ENCODE measurements around the gene PPP4C. TPM values are rescaled to one million over a fixed set of nuclear protein-coding genes. Genes with fewer than 3 reads are reported as not detected.
A peak's percentile ranks its signal among the peaks of the same experiment; 100 is the strongest.
"Not testable (repeated sequence)": the region's sequence is repeated elsewhere in the genome, so short reads cannot be mapped to it uniquely, and the experiment has no call there.

The PPP4C gene
- total and polyA plus RNA-seq, 4 experiments from 2014 or later: 75.8 to 276 (median 127) TPM

- peak overlapping the region in 2 of 7 donors; percentile 35 to 66 for H3K27ac Mint-ChIP-seq
- Histone ChIP-seq H3K9me3 (ENCODE audit: control insufficient read depth in 1 of 2, low read length in 2 of 2) (no peaks in the 10 kb centered on the region), H3K27ac (ENCODE audit: low read depth, low read length) (no peak overlapping the region), H3K4me3 (ENCODE audit: low read length in 2 of 2) (no peak overlapping the region), H3K36me3 (ENCODE audit: insufficient read depth, low read length) (peaks cover 22% of the 10 kb centered on the region), H3K27me3 (ENCODE audit: insufficient read depth, low read length) (no peaks in the 10 kb centered on the region), H3K4me1 (ENCODE audit: insufficient read depth, low read length) (peaks cover 27% of the 10 kb centered on the region)
- no peaks in the 10 kb centered on the region for H3K27me3 Mint-ChIP-seq
- ChIA-PET CTCF (ENCODE audit: partially characterized antibody) (interaction anchor here (0.6 to 2.3 kb wide), 13 partner anchors 12 to 548 kb away, joined by 3 to 11 read pairs (median 4); partner anchors contain the start of gene TBX6), POLR2A (ENCODE audit: partially characterized antibody) (interaction anchor here (1.0 to 9.9 kb wide), 6 partner anchors 9 to 296 kb away, joined by 3 to 120 read pairs (median 14); partner anchors contain the start of genes CORO1A, TBX6 and YPEL3)
- H3K4me3 Mint-ChIP-seq: peak overlapping the region in 1 of 8 donors; percentile 10
- intact Hi-C loops (cut with micrococcal nuclease): no loop called here
- H3K9me3 Mint-ChIP-seq: no peaks in the 10 kb centered on the region
- DNase-seq: peak in 2 of 5 donors; percentile 35 to 45
- H3K36me3 Mint-ChIP-seq: peaks cover 9 to 19% of the 10 kb centered on the region in 2 donors
- H3K4me1 Mint-ChIP-seq: peaks cover 11 to 25% (median 17%) of the 10 kb centered on the region in 4 donors
Measured at GRCh38 chr16:30112197-30113030, 36.6 kb downstream of the PPP4C start.

GRCh38 chr16:30113031-30113710, 37.4 kb downstream of the PPP4C start, which contains the start of gene GDPD3:
Gene GDPD3 (minus strand): TSS chr16:30113537. CDS start chr16:30113478, 59 bp downstream.
- ChIA-PET POLR2A (ENCODE audit: partially characterized antibody) (interaction anchor here (1.0 to 9.9 kb wide), 6 partner anchors 10 to 295 kb away, joined by 4 to 120 read pairs (median 14); partner anchors contain the start of genes CORO1A, MAPK3, TBX6 and YPEL3), CTCF (ENCODE audit: partially characterized antibody) (interaction anchor here (1.2 to 2.3 kb wide), 5 partner anchors 11 to 296 kb away, joined by 4 to 11 read pairs (median 5); partner anchors contain the start of gene TBX6)
- H3K9me3 ChIP-seq (ENCODE audit: control insufficient read depth in 1 of 2, low read length in 2 of 2): no peaks in the 10 kb centered on the region
- no peaks in the 10 kb centered on the region for H3K27me3 Mint-ChIP-seq
- no peak within 1 kb of the TSS for H3K27ac ChIP-seq (ENCODE audit: low read depth, low read length)
- H3K36me3 Mint-ChIP-seq: peaks cover 8 to 18% of the 10 kb centered on the region in 2 donors
- no peaks in the 10 kb centered on the region for H3K27me3 ChIP-seq (ENCODE audit: insufficient read depth, low read length)
- no peak within 1 kb of the TSS for H3K4me3 ChIP-seq (ENCODE audit: low read length in 2 of 2)
- no peaks in the 10 kb centered on the region for H3K9me3 Mint-ChIP-seq
- H3K4me3 Mint-ChIP-seq: peak within 1 kb of the TSS in 3 of 8 donors; percentile 38 to 71 (median 56)
- H3K4me1 ChIP-seq (ENCODE audit: insufficient read depth, low read length): peaks cover 27% of the 10 kb centered on the region
- peak within 1 kb of the TSS in 4 of 7 donors; percentile 55 to 90 (median 70) for H3K27ac Mint-ChIP-seq
- DNase-seq: no peak
- intact Hi-C loops (cut with micrococcal nuclease): no loop called here
- H3K4me1 Mint-ChIP-seq: peaks cover 11 to 25% (median 17%) of the 10 kb centered on the region in 4 donors
- H3K36me3 ChIP-seq (ENCODE audit: insufficient read depth, low read length): peaks cover 25% of the 10 kb centered on the region

- peak overlapping the region in 4 of 7 donors; percentile 18 to 90 (median 64) for H3K27ac Mint-ChIP-seq
- H3K9me3 Mint-ChIP-seq: no peaks in the 10 kb centered on the region
- H3K27ac ChIP-seq (ENCODE audit: low read depth, low read length): no peak overlapping the region
- H3K36me3 Mint-ChIP-seq: peaks cover 9 to 18% of the 10 kb centered on the region in 2 donors
- peak overlapping the region in 2 of 8 donors; percentile 38 to 71 for H3K4me3 Mint-ChIP-seq
- peaks cover 11 to 25% (median 17%) of the 10 kb centered on the region in 4 donors for H3K4me1 Mint-ChIP-seq
- H3K4me1 ChIP-seq (ENCODE audit: insufficient read depth, low read length): peaks cover 27% of the 10 kb centered on the region
- intact Hi-C loops (cut with micrococcal nuclease): no loop called here
- ChIA-PET CTCF (ENCODE audit: partially characterized antibody) (interaction anchor here (0.6 to 2.0 kb wide), 5 partner anchors 10 to 523 kb away, joined by 3 to 7 read pairs (median 5); no protein-coding TSS in a partner anchor), POLR2A (ENCODE audit: partially characterized antibody) (interaction anchor here (1.9 to 9.9 kb wide), 4 partner anchors 9 to 71 kb away, joined by 6 to 120 read pairs (median 23); partner anchors contain the start of genes CORO1A, MAPK3, TBX6 and YPEL3)
- no peaks in the 10 kb centered on the region for H3K27me3 Mint-ChIP-seq
- no peaks in the 10 kb centered on the region for H3K27me3 ChIP-seq (ENCODE audit: insufficient read depth, low read length)
- peaks cover 24% of the 10 kb centered on the region for H3K36me3 ChIP-seq (ENCODE audit: insufficient read depth, low read length)
- H3K4me3 ChIP-seq (ENCODE audit: low read length in 2 of 2): no peak overlapping the region
- H3K9me3 ChIP-seq (ENCODE audit: control insufficient read depth in 1 of 2, low read length in 2 of 2): no peaks in the 10 kb centered on the region
- no peak for DNase-seq
Measured at GRCh38 chr16:30113711-30114333, 38.0 kb downstream of the PPP4C start.

- no peaks in the 10 kb centered on the region for H3K27me3 Mint-ChIP-seq
- Histone ChIP-seq H3K4me3 (ENCODE audit: low read length in 2 of 2) (no peak overlapping the region), H3K9me3 (ENCODE audit: control insufficient read depth in 1 of 2, low read length in 2 of 2) (no peaks in the 10 kb centered on the region), H3K4me1 (ENCODE audit: insufficient read depth, low read length) (peaks cover 27% of the 10 kb centered on the region), H3K27me3 (ENCODE audit: insufficient read depth, low read length) (no peaks in the 10 kb centered on the region), H3K27ac (ENCODE audit: low read depth, low read length) (no peak overlapping the region), H3K36me3 (ENCODE audit: insufficient read depth, low read length) (peaks cover 24% of the 10 kb centered on the region)
- ChIA-PET CTCF (ENCODE audit: partially characterized antibody) (interaction anchor here (1.0 to 2.0 kb wide), 4 partner anchors 9 to 295 kb away, joined by 3 to 7 read pairs (median 4); no protein-coding TSS in a partner anchor), POLR2A (ENCODE audit: partially characterized antibody) (interaction anchor here (0.9 to 9.9 kb wide), 5 partner anchors 9 to 331 kb away, joined by 3 to 120 read pairs (median 6); partner anchors contain the start of genes CORO1A, MAPK3, SEPHS2 and YPEL3)
- peak overlapping the region in 2 of 8 donors; percentile 38 to 71 for H3K4me3 Mint-ChIP-seq
- DNase-seq: no peak
- peak overlapping the region in 5 of 7 donors; percentile 68 to 90 (median 84) for H3K27ac Mint-ChIP-seq
- intact Hi-C loops (cut with micrococcal nuclease): no loop called here
- no peaks in the 10 kb centered on the region for H3K9me3 Mint-ChIP-seq
- peaks cover 13 to 22% of the 10 kb centered on the region in 2 donors for H3K36me3 Mint-ChIP-seq
- H3K4me1 Mint-ChIP-seq: peaks cover 11 to 26% (median 20%) of the 10 kb centered on the region in 4 donors
Measured at GRCh38 chr16:30114411-30114810, 38.6 kb downstream of the PPP4C start.

GRCh38 chr16:30114833-30115232, 39.0 kb downstream of the PPP4C start:
- H3K27me3 ChIP-seq (ENCODE audit: insufficient read depth, low read length); H3K9me3 Mint-ChIP-seq; H3K4me3 ChIP-seq (ENCODE audit: low read length in 2 of 2); intact Hi-C loops (cut with micrococcal nuclease); H3K9me3 ChIP-seq (ENCODE audit: control insufficient read depth in 1 of 2, low read length in 2 of 2); DNase-seq; H3K27me3 Mint-ChIP-seq: not testable (repeated sequence)
- POLR2A ChIA-PET (ENCODE audit: partially characterized antibody): interaction anchor here (0.7 to 9.9 kb wide), 9 partner anchors 8 to 540 kb away, joined by 3 to 120 read pairs (median 6); partner anchors contain the start of genes ALDOA, CORO1A, MAPK3 and SEPHS2
- CTCF ChIA-PET (ENCODE audit: partially characterized antibody): interaction anchor here (1.0 to 2.0 kb wide), 5 partner anchors 10 to 303 kb away, joined by 3 to 7 read pairs (median 3); no protein-coding TSS in a partner anchor
- Histone ChIP-seq H3K27ac (ENCODE audit: low read depth, low read length) (peak overlapping the region; percentile 19), H3K36me3 (ENCODE audit: insufficient read depth, low read length) (peaks cover 24% of the 10 kb centered on the region), H3K4me1 (ENCODE audit: insufficient read depth, low read length) (peaks cover 27% of the 10 kb centered on the region)
- H3K27ac Mint-ChIP-seq: peak overlapping the region; percentile 57 to 90 (median 78)
- peaks cover 11 to 30% (median 22%) of the 10 kb centered on the region in 4 donors for H3K4me1 Mint-ChIP-seq
- peaks cover 15 to 27% of the 10 kb centered on the region in 2 donors for H3K36me3 Mint-ChIP-seq
- H3K4me3 Mint-ChIP-seq: peak overlapping the region in 7 of 8 donors; percentile 19 to 60 (median 49)

DNA sequence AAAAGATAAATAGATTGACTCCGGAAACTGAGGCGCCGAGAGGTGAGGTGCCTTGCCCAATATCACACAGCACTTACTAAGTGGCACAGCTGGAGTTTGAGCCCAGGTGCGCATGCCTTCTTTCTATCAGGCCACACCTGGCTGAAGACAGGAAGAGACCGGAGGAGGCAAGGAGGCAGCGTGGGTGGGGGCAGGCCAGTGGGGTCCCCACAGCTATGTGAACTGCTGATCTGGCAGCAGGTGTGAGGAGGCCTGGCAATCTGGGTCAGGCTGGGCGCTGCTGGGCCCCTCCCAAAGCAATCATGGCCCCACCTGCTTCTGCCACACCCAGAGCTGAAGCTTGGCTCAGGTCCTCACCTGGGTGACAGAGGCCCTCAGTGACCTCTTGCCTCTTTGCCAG, 39.4 kb downstream of the PPP4C start:
- no peaks in the 10 kb centered on the region for H3K9me3 ChIP-seq (ENCODE audit: control insufficient read depth in 1 of 2, low read length in 2 of 2)
- peaks cover 11 to 31% (median 23%) of the 10 kb centered on the region in 4 donors for H3K4me1 Mint-ChIP-seq
- ChIA-PET POLR2A (ENCODE audit: partially characterized antibody) (interaction anchor here (0.7 to 9.9 kb wide), 9 partner anchors 8 to 540 kb away, joined by 3 to 120 read pairs (median 6); partner anchors contain the start of genes ALDOA, CORO1A, MAPK3 and SEPHS2), CTCF (ENCODE audit: partially characterized antibody) (interaction anchor here (0.7 to 2.0 kb wide), 7 partner anchors 10 to 303 kb away, joined by 3 to 7 read pairs (median 3); partner anchors contain the start of gene TBX6)
- peaks cover 24% of the 10 kb centered on the region for H3K36me3 ChIP-seq (ENCODE audit: insufficient read depth, low read length)
- intact Hi-C loops (cut with micrococcal nuclease): no loop called here
- DNase-seq: peak in 3 of 5 donors; percentile 18 to 51 (median 22)
- H3K4me3 Mint-ChIP-seq: peak overlapping the region in 7 of 8 donors; percentile 19 to 60 (median 49)
- H3K9me3 Mint-ChIP-seq: no peaks in the 10 kb centered on the region
- no peaks in the 10 kb centered on the region for H3K27me3 ChIP-seq (ENCODE audit: insufficient read depth, low read length)
- no peak overlapping the region for H3K4me3 ChIP-seq (ENCODE audit: low read length in 2 of 2)
- peaks cover 27% of the 10 kb centered on the region for H3K4me1 ChIP-seq (ENCODE audit: insufficient read depth, low read length)
- peak overlapping the region; percentile 57 to 90 (median 78) for H3K27ac Mint-ChIP-seq
- peaks cover 15 to 27% of the 10 kb centered on the region in 2 donors for H3K36me3 Mint-ChIP-seq
- no peaks in the 10 kb centered on the region for H3K27me3 Mint-ChIP-seq
- peak overlapping the region; percentile 19 for H3K27ac ChIP-seq (ENCODE audit: low read depth, low read length)
